PC-3 (cell line): ENCODE data around the gene EIPR1. TPM values are rescaled to one million over a fixed set of nuclear protein-coding genes. Genes with fewer than 3 reads are reported as not detected.

Source experiments
- ATAC-seq: fragments of 200-7000 bp; cut with Tn5 transposase; 2 replicates; pipeline ENCODE4 v1.9.1; 2020; ENCODE audit warnings: mild to moderate bottlenecking, moderate library complexity
- BruUV-seq: library from RNA; stranded (reverse); fragments of 400-500 nt; replicated peaks from 2 replicates; lab custom pipeline; 2021; lab: Mats Ljungman, UMichigan
- CTCF ChIA-PET: fragments of 300-600 bp; sonication (Branson Sonifier 250); formaldehyde crosslinking; loops from one replicate; lab custom pipeline; 2022; ENCODE audit warnings: antibody characterized with exemption; lab: Charles Lee
- POLR2A ChIA-PET: fragments of 300-600 bp; sonication (Branson Sonifier 250); formaldehyde crosslinking; loops from one replicate; lab custom pipeline; 2022; ENCODE audit warnings: antibody characterized with exemption; ENCODE audit not compliant: unreplicated experiment; lab: Charles Lee
- DNase-seq: peaks from one replicate; pipeline ENCODE4 v3.0.0-alpha.2; 2015
- H2AFZ ChIP-seq: fragments of 300-600 bp; sonication (generic); 2 replicates; pipeline ENCODE4 v1.6.0; 2016; ENCODE audit warnings: antibody characterized with exemption, low read length
- H3F3A ChIP-seq: fragments of 300-600 bp; sonication (generic); one replicate; pipeline ENCODE4 v1.6.0; 2017; ENCODE audit warnings: antibody characterized with exemption, low read length, control low read depth, mild to moderate bottlenecking; ENCODE audit not compliant: unreplicated experiment
- H3K27ac ChIP-seq: fragments of 300-600 bp; sonication (generic); 2 replicates; pipeline ENCODE4 v1.5.1; 2016; ENCODE audit warnings: mild to moderate bottlenecking, low read length
- H3K27me3 ChIP-seq: fragments of 300-600 bp; sonication (generic); 2 replicates; pipeline ENCODE4 v1.6.1; 2016; ENCODE audit warnings: low read length, mixed read lengths
- H3K36me3 ChIP-seq: fragments of 300-600 bp; sonication (generic); 2 replicates; pipeline ENCODE4 v1.6.1; 2016; ENCODE audit warnings: low read depth, mixed run types, low read length, mixed read lengths
- H3K4me1 ChIP-seq: fragments of 300-600 bp; sonication (generic); 2 replicates; pipeline ENCODE4 v1.5.1; 2016; ENCODE audit warnings: low read length; ENCODE audit not compliant: insufficient read depth
- H3K4me2 ChIP-seq: fragments of 300-600 bp; sonication (generic); 2 replicates; pipeline ENCODE4 v1.6.0; 2016; ENCODE audit warnings: low read length
- H3K4me3 ChIP-seq: fragments of 300-600 bp; sonication (generic); 2 replicates; pipeline ENCODE4 v1.5.1; 2016; ENCODE audit warnings: mild to moderate bottlenecking, low read length, mixed read lengths
- H3K79me2 ChIP-seq: fragments of 300-600 bp; sonication (generic); 2 replicates; pipeline ENCODE4 v1.6.1; 2017; ENCODE audit warnings: low read length, mixed read lengths
- H3K9ac ChIP-seq: fragments of 300-600 bp; sonication (generic); 2 replicates; pipeline ENCODE4 v1.6.0; 2016; ENCODE audit warnings: mild to moderate bottlenecking, low read length
- H3K9me2 ChIP-seq: fragments of 300-600 bp; sonication (generic); replicated peaks from 2 replicates; pipeline ENCODE4 v1.6.1; 2016; ENCODE audit warnings: mixed run types, low read length, mixed read lengths
- H3K9me3 ChIP-seq: fragments of 300-600 bp; sonication (generic); 2 replicates; pipeline ENCODE4 v1.6.1; 2016; ENCODE audit warnings: low read length, mixed read lengths
- H4K20me1 ChIP-seq: fragments of 300-600 bp; sonication (generic); 2 replicates; pipeline ENCODE4 v1.6.1; 2016; ENCODE audit warnings: low read length, mixed read lengths
- EZH2 ChIP-seq: fragments of 300-600 bp; sonication (generic); IDR thresholded peaks from one replicate; pipeline ENCODE4 v1.6.1; 2017; ENCODE audit warnings: antibody characterized with exemption, mild to moderate bottlenecking, low read length; ENCODE audit not compliant: unreplicated experiment
- EZH2phosphoT487 ChIP-seq: fragments of 300-600 bp; sonication (generic); IDR thresholded peaks from 2 replicates; pipeline ENCODE4 v1.6.1; 2018; ENCODE audit warnings: mild to moderate bottlenecking, antibody characterized with exemption, low read length, borderline replicate concordance
- intact Hi-C: fragments of 100-400 bp; cut with micrococcal nuclease; formaldehyde crosslinking; loops from 2 replicates; pipeline ENCODE4 v1.9.0; 2023
- total RNA-seq: library from RNA; depleted of rRNA; stranded (reverse); fragments of >200 nt; gene quantifications from 2 replicates; pipeline ENCODE4 v1.2.3, GENCODE V29; 2014
- TF ChIP-seq, protein P1 (sequence below): fragments of 300-600 bp; sonication (generic); conservative IDR thresholded peaks from 2 replicates; pipeline ENCODE4 v1.5.1; 2017; ENCODE audit warnings: antibody characterized with exemption, low read depth, mild to moderate bottlenecking, low read length

The EIPR1 gene
- total RNA-seq, 1 experiment from 2014 or later = 90.1 TPM

DNA sequence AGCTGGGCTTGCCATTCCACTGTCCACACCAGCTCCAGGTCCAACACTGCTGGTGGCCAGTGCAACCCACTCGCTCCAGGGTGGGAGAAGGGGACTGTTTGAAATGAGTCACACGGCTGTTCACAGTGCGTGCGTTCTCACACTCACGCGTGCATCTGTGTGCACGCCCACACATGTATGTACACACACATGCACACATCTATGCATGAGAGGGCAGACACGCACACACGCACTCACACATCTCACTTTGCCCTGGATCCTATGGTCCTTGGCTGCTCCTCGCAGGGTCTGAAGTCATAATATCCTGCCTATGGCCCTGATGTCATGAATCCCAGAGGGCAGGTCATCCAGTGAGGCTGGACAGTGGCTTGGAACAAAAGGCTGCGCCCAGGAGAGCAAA, 182.8 kb downstream of the EIPR1 start:
- Histone ChIP-seq H3K4me1 (no peaks in the 10 kb centered on the region), H3K27ac (no peak overlapping the region), H3K4me2 (no peak overlapping the region), H3K36me3 (peaks cover 21% of the 10 kb centered on the region), H3K9me3 (no peaks in the 10 kb centered on the region), H4K20me1 (no peaks in the 10 kb centered on the region), H3K4me3 (no peak overlapping the region), H3K9ac (no peak overlapping the region), H3K9me2 (no peaks in the 10 kb centered on the region), H3K79me2 (no peaks in the 10 kb centered on the region), H2AFZ (no peak overlapping the region), H3F3A (no peaks in the 10 kb centered on the region), H3K27me3 (no peaks in the 10 kb centered on the region)
- BruUV-seq = no TSS peak
- intact Hi-C loops = no loop called here
- ChIA-PET CTCF (no interaction called here), POLR2A (no interaction called here)
- ATAC-seq = no peak
- TF ChIP-seq EZH2 (no peak), EZH2phosphoT487 (no peak)
- TF ChIP-seq, protein P1, sequence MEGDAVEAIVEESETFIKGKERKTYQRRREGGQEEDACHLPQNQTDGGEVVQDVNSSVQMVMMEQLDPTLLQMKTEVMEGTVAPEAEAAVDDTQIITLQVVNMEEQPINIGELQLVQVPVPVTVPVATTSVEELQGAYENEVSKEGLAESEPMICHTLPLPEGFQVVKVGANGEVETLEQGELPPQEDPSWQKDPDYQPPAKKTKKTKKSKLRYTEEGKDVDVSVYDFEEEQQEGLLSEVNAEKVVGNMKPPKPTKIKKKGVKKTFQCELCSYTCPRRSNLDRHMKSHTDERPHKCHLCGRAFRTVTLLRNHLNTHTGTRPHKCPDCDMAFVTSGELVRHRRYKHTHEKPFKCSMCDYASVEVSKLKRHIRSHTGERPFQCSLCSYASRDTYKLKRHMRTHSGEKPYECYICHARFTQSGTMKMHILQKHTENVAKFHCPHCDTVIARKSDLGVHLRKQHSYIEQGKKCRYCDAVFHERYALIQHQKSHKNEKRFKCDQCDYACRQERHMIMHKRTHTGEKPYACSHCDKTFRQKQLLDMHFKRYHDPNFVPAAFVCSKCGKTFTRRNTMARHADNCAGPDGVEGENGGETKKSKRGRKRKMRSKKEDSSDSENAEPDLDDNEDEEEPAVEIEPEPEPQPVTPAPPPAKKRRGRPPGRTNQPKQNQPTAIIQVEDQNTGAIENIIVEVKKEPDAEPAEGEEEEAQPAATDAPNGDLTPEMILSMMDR = no peak
- DNase-seq = no peak

DNA sequence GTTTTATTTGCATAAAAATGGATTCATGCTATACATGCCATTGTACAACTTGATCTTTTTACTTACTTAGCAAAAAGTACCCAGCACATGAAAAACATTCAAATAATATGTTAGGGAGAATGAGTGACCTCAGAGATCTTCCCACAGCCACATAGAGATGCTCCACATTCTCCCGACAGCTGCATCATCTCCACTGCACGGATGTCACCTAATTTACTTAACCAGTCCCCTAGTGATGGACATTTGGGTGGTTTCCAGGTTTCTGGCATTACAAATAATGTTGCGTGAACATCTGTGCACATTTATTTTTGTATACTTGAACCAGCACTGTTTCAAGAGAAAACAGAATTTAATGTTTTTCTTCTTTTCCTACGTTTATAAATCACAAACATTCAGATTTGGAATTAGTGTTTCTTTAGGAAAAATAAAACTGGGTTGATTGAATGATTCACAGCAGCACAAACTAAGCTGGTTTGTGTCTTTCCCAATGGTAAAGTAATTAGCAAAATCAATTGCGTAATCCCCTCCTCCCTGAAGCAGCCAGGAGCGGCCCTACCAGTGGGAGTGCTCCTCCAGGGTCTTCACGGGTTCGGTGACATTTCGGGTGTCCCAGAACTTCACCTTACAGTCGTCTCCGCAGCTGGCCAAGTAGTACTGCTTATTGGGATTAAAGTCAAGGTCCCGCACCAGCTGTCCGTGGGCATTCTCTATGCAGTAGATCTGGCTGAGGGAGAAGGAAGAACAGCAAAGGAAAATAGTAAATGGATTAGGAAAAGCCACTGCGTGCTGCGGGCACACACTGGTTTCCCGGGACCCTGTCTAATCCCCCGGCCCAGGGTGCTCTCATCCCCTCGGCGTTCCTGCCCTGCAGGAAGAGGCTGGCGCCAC, 183.9 kb downstream of the EIPR1 start:
- ChIA-PET CTCF (no interaction called here), POLR2A (no interaction called here)
- H3K27me3 ChIP-seq = no peaks in the 10 kb centered on the region

More for the DNA sequence above, 183.9 kb downstream of the EIPR1 start:
- Histone ChIP-seq H3K27ac (no peak overlapping the region), H3K79me2 (no peaks in the 10 kb centered on the region), H3K4me3 (no peak overlapping the region), H3K4me2 (no peak overlapping the region), H3K9me2 (no peaks in the 10 kb centered on the region), H3K36me3 (peaks cover 21% of the 10 kb centered on the region), H2AFZ (no peak overlapping the region), H4K20me1 (no peaks in the 10 kb centered on the region), H3K4me1 (no peaks in the 10 kb centered on the region), H3K9ac (no peak overlapping the region), H3K9me3 (no peaks in the 10 kb centered on the region), H3F3A (no peaks in the 10 kb centered on the region)
- no TSS peak for BruUV-seq
- intact Hi-C loops = no loop called here
- DNase-seq (no peak), ATAC-seq (no peak)
- TF ChIP-seq EZH2phosphoT487 (no peak), EZH2 (no peak)
- TF ChIP-seq, protein P1 = no peak
